ENCODE results near the gene ZNF584.
"Not testable (repeated sequence)": the region's sequence is repeated elsewhere in the genome, so short reads cannot be mapped to it uniquely, and the experiment has no call there.

ZNF584 gene

GRCh38 chr19:58408152-58409009 lies at the start of gene ZNF584:
ZNF584 (plus strand) TSS chr19:58408649; CDS start chr19:58409148, 499 bp downstream.
- in situ Hi-C loops (cut with HindIII; ENCODE audit: low sequenced_read_pairs), result no loop called here

- in situ Hi-C loops (cut with HindIII; ENCODE audit: low sequenced_read_pairs), result no loop called here
Observed at GRCh38 chr19:58361900-58362271, 46.6 kb upstream of the ZNF584 start.

- in situ Hi-C loops (cut with HindIII; ENCODE audit: low sequenced_read_pairs), result no loop called here
Observed at GRCh38 chr19:58362272-58362994, 46.0 kb upstream of the ZNF584 start, which contains the start of gene ZNF497. ZNF497 (minus strand) TSS chr19:58362751; CDS start chr19:58357635, 5,116 bp downstream.

GRCh38 chr19:58364146-58364545 lies 44.3 kb upstream of the ZNF584 start:
- in situ Hi-C loops (cut with HindIII; ENCODE audit: low sequenced_read_pairs), result no loop called here

GRCh38 chr19:58366585-58367430 lies 41.6 kb upstream of the ZNF584 start:
- in situ Hi-C loops (cut with HindIII; ENCODE audit: low sequenced_read_pairs), result no loop called here

GRCh38 chr19:58367698-58368454 lies 40.6 kb upstream of the ZNF584 start:
- in situ Hi-C loops (cut with HindIII; ENCODE audit: low sequenced_read_pairs), result no loop called here

- in situ Hi-C loops (cut with HindIII; ENCODE audit: low sequenced_read_pairs), result no loop called here
Observed at GRCh38 chr19:58368561-58369360, 39.7 kb upstream of the ZNF584 start.

- in situ Hi-C loops (cut with HindIII; ENCODE audit: low sequenced_read_pairs), result no loop called here
Observed at GRCh38 chr19:58372311-58373133, 35.9 kb upstream of the ZNF584 start.

GRCh38 chr19:58374200-58374599 lies 34.2 kb upstream of the ZNF584 start:
- in situ Hi-C loops (cut with HindIII; ENCODE audit: low sequenced_read_pairs), result no loop called here

GRCh38 chr19:58376724-58377123 lies 31.7 kb upstream of the ZNF584 start:
- in situ Hi-C loops (cut with HindIII; ENCODE audit: low sequenced_read_pairs), result not testable (repeated sequence)

GRCh38 chr19:58379246-58379645 lies 29.2 kb upstream of the ZNF584 start:
- in situ Hi-C loops (cut with HindIII; ENCODE audit: low sequenced_read_pairs), result no loop called here

- in situ Hi-C loops (cut with HindIII; ENCODE audit: low sequenced_read_pairs), result loop anchor here (5.0 kb wide), 1 partner anchor 77 kb away; no protein-coding TSS in a partner anchor
Observed at GRCh38 chr19:58380037-58380661, 28.3 kb upstream of the ZNF584 start.

- in situ Hi-C loops (cut with HindIII; ENCODE audit: low sequenced_read_pairs), result loop anchor here (5.0 kb wide), 1 partner anchor 76 kb away; no protein-coding TSS in a partner anchor
Observed at GRCh38 chr19:58380662-58381459, 27.6 kb upstream of the ZNF584 start, which contains the start of gene ZNF837. ZNF837 (minus strand) TSS chr19:58381030; CDS start chr19:58369332, 11,698 bp downstream.

GRCh38 chr19:58381460-58382212 lies 26.8 kb upstream of the ZNF584 start:
- in situ Hi-C loops (cut with HindIII; ENCODE audit: low sequenced_read_pairs), result loop anchor here (5.0 kb wide), 1 partner anchor 76 kb away; no protein-coding TSS in a partner anchor

- in situ Hi-C loops (cut with HindIII; ENCODE audit: low sequenced_read_pairs), result loop anchor here (5.0 kb wide), 1 partner anchor 74 kb away; no protein-coding TSS in a partner anchor
Observed at GRCh38 chr19:58382997-58383603, 25.3 kb upstream of the ZNF584 start.

Data from endothelial cell of hepatic sinusoid (primary cell).